SK-N-MC (cell line): Measurements from ENCODE around the gene EPC2.
A peak's percentile ranks its signal among the peaks of the same experiment; 100 is the strongest.

Experiments
- DNase-seq: peaks from one replicate; pipeline ENCODE4 v3.0.0-alpha.2; 2011; ENCODE audit warnings: low read depth, low spot score
- H3K27ac ChIP-seq: fragments of 200-600 bp; sonication (generic); 2 replicates; pipeline ENCODE4 v1.5.1; 2016; ENCODE audit warnings: mixed run types
- H3K36me3 ChIP-seq: fragments of 200-600 bp; sonication (generic); 2 replicates; pipeline ENCODE4 v1.6.1; 2017; ENCODE audit warnings: antibody characterized with exemption, low read length, mixed read lengths; ENCODE audit not compliant: insufficient read depth
- H3K4me3 ChIP-seq: fragments of 200-600 bp; sonication (generic); 2 replicates; pipeline ENCODE4 v1.5.1; 2016
- H3K9ac ChIP-seq: fragments of 200-600 bp; sonication (generic); 2 replicates; pipeline ENCODE4 v1.8.0; 2017; ENCODE audit warnings: mixed run types, mixed read lengths; ENCODE audit not compliant: insufficient read length
- H3K9me3 ChIP-seq: fragments of 200-600 bp; sonication (generic); 2 replicates; pipeline ENCODE4 v1.6.1; 2017; ENCODE audit warnings: low read depth, mild to moderate bottlenecking, antibody characterized with exemption, low read length, moderate library complexity, mixed read lengths
- EZH2 ChIP-seq: fragments of 200-600 bp; sonication (generic); IDR thresholded peaks from one replicate; pipeline ENCODE4 v1.6.1; 2017; ENCODE audit warnings: antibody characterized with exemption
- FOXP2 ChIP-seq: optimal IDR thresholded peaks from 2 replicates; pipeline ENCODE3; 2011; ENCODE audit warnings: mild to moderate bottlenecking, moderate library complexity; ENCODE audit not compliant: insufficient read depth; ENCODE audit errors: extremely low read length, control extremely low read depth
- POLR2AphosphoS5 ChIP-seq: IDR thresholded peaks from 2 replicates; pipeline ENCODE4 v1.6.1; 2012; ENCODE audit warnings: mild to moderate bottlenecking, low read depth, low read length, borderline replicate concordance

EPC2 gene

GRCh38 chr2:148643998-148644882, at the start of gene EPC2:
Gene EPC2 (plus strand): TSS chr2:148644751. CDS start chr2:148645018, 267 bp downstream.
- DNase-seq = no peak
- peak; percentile 79; the same call in 1 of the 2 replicates for TF ChIP-seq POLR2AphosphoS5
- no peak for TF ChIP-seq FOXP2
- Histone ChIP-seq H3K9ac (peak within 1 kb of the TSS; percentile 92), H3K36me3 (no peaks in the 10 kb centered on the region), H3K9me3 (no peaks in the 10 kb centered on the region), H3K27ac (peak within 1 kb of the TSS; percentile 95), H3K4me3 (peak within 1 kb of the TSS; percentile 94)

- H3K27ac ChIP-seq = no peak overlapping the region
- H3K4me3 ChIP-seq = no peak overlapping the region
- TF ChIP-seq POLR2AphosphoS5 = no peak
- no peak for TF ChIP-seq EZH2
- TF ChIP-seq FOXP2 = no peak
- no peak overlapping the region for H3K9ac ChIP-seq
- no peak for DNase-seq
- no peaks in the 10 kb centered on the region for H3K36me3 ChIP-seq
- H3K9me3 ChIP-seq = no peaks in the 10 kb centered on the region
Measured at GRCh38 chr2:148596018-148596417, 48.5 kb upstream of the EPC2 start.

GRCh38 chr2:148599109-148599991, 45.2 kb upstream of the EPC2 start:
- no peak for TF ChIP-seq EZH2
- no peak for TF ChIP-seq POLR2AphosphoS5
- no peak for TF ChIP-seq FOXP2
- Histone ChIP-seq H3K27ac (no peak overlapping the region), H3K9me3 (no peaks in the 10 kb centered on the region; the same call in 1 of the 2 replicates), H3K9ac (no peak overlapping the region), H3K4me3 (no peak overlapping the region), H3K36me3 (no peaks in the 10 kb centered on the region)
- no peak for DNase-seq

- Histone ChIP-seq H3K9ac (no peak overlapping the region), H3K9me3 (no peaks in the 10 kb centered on the region; the same call in 1 of the 2 replicates), H3K4me3 (no peak overlapping the region), H3K27ac (no peak overlapping the region), H3K36me3 (no peaks in the 10 kb centered on the region)
- DNase-seq = no peak
- no peak for TF ChIP-seq FOXP2
- no peak for TF ChIP-seq EZH2
- TF ChIP-seq POLR2AphosphoS5 = no peak
Measured at GRCh38 chr2:148602885-148603561, 41.5 kb upstream of the EPC2 start.

- Histone ChIP-seq H3K4me3 (no peak overlapping the region), H3K27ac (no peak overlapping the region)
- DNase-seq = no peak
Measured at GRCh38 chr2:148603562-148603920, 41.0 kb upstream of the EPC2 start.

GRCh38 chr2:148604927-148605326, 39.6 kb upstream of the EPC2 start:
- DNase-seq = no peak
- Histone ChIP-seq H3K9me3 (no peaks in the 10 kb centered on the region; the same call in 1 of the 2 replicates), H3K27ac (no peak overlapping the region), H3K36me3 (no peaks in the 10 kb centered on the region), H3K4me3 (no peak overlapping the region), H3K9ac (no peak overlapping the region)
- TF ChIP-seq FOXP2 (no peak), EZH2 (no peak), POLR2AphosphoS5 (no peak)

More at GRCh38 chr2:148603562-148603920, 41.0 kb upstream of the EPC2 start:
- Histone ChIP-seq H3K9me3 (no peaks in the 10 kb centered on the region; the same call in 1 of the 2 replicates), H3K36me3 (no peaks in the 10 kb centered on the region), H3K9ac (no peak overlapping the region)
- TF ChIP-seq EZH2 (no peak), FOXP2 (no peak), POLR2AphosphoS5 (no peak)

GRCh38 chr2:148607566-148607965, 37.0 kb upstream of the EPC2 start:
- H3K27ac ChIP-seq = no peak overlapping the region
- no peak for TF ChIP-seq FOXP2
- TF ChIP-seq POLR2AphosphoS5 = no peak
- no peak for TF ChIP-seq EZH2
- no peaks in the 10 kb centered on the region for H3K9me3 ChIP-seq
- H3K4me3 ChIP-seq = no peak overlapping the region
- no peak overlapping the region for H3K9ac ChIP-seq
- H3K36me3 ChIP-seq = no peaks in the 10 kb centered on the region
- no peak for DNase-seq
